ENCODE measurements around the gene APOC1.

The APOC1 gene

DNA sequence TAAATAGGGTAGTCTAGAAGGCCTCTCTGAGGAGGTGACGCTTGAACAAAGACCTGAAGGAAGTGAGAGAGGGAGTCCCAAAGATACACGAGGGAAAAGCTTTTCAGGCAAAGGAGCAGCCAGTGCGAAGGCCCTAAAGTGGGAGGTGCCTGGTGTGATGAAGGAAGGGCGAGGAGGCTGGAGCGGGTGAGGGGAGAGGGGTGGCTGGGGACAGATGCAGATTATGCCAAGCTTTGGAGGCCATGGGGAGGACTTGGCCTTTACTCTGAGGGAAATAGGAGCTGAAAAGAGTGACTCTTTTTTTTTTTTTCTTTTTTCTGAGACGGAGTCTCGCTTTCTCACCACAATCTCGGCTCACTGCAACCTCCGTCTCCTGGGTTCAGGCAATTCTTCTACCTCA lies 43.7 kb downstream of the APOC1 start:
- Histone ChIP-seq H3K27ac (no peak overlapping the region), H3K36me3 (peaks cover 22% of the 10 kb centered on the region), H3K4me3 (ENCODE audit: low read depth in 1 of 2, low read length in 1 of 2) (no peak overlapping the region), H3K9me3 (no peaks in the 10 kb centered on the region), H3K4me1 (ENCODE audit: control insufficient read depth in 1 of 2, insufficient read depth in 1 of 2, low read depth in 1 of 2, low read length in 1 of 2) (peaks cover 27 to 29% of the 10 kb centered on the region in 2 experiments), H3K27me3 (no peaks in the 10 kb centered on the region)
- TF ChIP-seq, protein P1, sequence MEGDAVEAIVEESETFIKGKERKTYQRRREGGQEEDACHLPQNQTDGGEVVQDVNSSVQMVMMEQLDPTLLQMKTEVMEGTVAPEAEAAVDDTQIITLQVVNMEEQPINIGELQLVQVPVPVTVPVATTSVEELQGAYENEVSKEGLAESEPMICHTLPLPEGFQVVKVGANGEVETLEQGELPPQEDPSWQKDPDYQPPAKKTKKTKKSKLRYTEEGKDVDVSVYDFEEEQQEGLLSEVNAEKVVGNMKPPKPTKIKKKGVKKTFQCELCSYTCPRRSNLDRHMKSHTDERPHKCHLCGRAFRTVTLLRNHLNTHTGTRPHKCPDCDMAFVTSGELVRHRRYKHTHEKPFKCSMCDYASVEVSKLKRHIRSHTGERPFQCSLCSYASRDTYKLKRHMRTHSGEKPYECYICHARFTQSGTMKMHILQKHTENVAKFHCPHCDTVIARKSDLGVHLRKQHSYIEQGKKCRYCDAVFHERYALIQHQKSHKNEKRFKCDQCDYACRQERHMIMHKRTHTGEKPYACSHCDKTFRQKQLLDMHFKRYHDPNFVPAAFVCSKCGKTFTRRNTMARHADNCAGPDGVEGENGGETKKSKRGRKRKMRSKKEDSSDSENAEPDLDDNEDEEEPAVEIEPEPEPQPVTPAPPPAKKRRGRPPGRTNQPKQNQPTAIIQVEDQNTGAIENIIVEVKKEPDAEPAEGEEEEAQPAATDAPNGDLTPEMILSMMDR (IDR thresholded peaks at IDR 0.05) = no peak

DNA sequence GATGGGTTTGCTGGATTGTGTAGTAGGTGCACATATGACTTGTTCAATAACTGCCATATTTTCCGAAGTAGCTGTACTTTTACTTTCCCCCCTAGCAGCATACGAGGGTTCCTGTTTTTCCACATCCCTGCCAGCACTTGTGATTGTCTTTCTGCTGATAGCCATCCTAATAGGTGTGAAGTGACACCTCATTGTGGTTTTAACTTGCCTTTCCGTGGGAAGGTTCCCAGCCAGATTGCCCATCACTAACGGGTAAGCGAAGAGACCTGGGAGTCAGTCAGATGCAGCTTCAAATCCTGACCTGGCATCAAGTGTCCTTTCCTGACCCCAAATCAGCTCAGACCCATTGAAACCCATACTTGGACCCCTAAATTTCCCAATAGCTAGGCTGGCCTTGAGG lies 45.3 kb downstream of the APOC1 start:
- peaks cover 36% of the 10 kb centered on the region for H3K36me3 ChIP-seq
- no peak overlapping the region for H3K27ac ChIP-seq
- H3K27me3 ChIP-seq = no peaks in the 10 kb centered on the region
- H3K4me1 ChIP-seq (ENCODE audit: control insufficient read depth in 1 of 2, insufficient read depth in 1 of 2, low read depth in 1 of 2, low read length in 1 of 2) = peaks cover 17% of the 10 kb centered on the region in 2 experiments
- H3K4me3 ChIP-seq (ENCODE audit: low read depth in 1 of 2, low read length in 1 of 2) = no peak overlapping the region
- TF ChIP-seq, protein P1 (IDR thresholded peaks at IDR 0.05) = no peak
- no peaks in the 10 kb centered on the region for H3K9me3 ChIP-seq

DNA sequence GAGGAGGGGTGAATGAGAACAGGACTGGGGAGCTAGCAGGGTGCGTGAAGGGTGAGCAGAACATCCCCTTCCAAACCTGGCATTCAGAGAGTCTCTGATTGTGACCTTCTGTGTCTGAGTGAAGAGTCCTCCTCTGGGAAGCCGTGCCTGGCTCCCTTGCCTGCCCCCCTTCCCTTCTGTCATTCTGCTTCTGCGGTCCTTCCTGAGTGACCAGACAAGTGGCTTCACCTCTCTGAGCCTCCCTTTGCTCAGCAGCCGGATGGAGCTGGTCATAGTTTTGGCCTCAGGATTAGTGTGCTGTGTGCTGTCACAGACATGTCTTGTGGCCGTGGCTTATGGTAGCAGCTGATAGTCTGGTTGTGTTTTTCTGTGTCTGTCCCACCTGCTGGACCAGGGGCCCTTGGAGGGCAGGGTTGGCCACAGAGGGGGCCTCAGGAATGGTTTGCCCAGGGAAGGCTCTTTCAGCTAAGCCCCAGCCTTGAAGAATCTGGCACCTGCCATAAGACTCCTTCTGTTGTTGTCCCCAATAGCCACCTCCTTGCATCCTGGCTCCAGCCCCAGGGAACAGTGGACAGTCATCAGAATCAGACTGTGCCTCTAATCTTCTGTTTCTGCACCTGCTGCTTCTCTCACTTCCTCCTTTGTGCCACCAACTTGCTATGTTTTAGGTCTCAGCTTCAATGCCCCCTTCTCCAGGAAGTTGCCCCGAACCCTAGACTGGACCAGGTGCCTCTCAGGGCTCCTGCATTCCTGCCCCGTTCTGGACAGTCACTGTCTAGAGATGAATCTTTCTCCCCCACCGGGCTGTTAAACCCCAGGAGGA lies 46.7 kb downstream of the APOC1 start:
- H3K4me1 ChIP-seq (ENCODE audit: control insufficient read depth in 1 of 2, insufficient read depth in 1 of 2, low read depth in 1 of 2, low read length in 1 of 2) = peaks cover 9% of the 10 kb centered on the region in 2 experiments
- peaks cover 48% of the 10 kb centered on the region for H3K36me3 ChIP-seq
- H3K9me3 ChIP-seq = no peaks in the 10 kb centered on the region
- no peaks in the 10 kb centered on the region for H3K27me3 ChIP-seq
- H3K27ac ChIP-seq = no peak overlapping the region
- TF ChIP-seq, protein P1 (IDR thresholded peaks at IDR 0.05) = no peak
- no peak overlapping the region for H3K4me3 ChIP-seq (ENCODE audit: low read depth in 1 of 2, low read length in 1 of 2)

DNA sequence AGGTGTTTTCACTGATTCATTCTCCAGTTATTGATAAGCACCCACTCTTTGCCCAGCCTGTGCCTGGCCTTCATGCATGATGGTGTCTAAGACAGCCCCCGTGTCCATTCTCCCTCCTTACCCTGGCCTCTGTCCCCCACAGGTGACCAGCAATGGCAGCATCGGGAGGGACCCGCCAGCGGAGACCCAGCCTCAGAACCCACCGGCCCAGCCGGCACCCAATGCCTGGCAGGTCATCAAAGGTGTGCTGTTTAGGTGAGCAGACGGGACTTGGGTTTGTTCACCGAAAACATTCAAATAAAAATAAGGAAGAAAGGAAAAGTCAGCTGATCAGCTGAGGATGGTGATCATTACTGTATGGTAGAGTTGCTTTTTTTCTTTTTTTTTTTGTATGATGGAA lies 47.4 kb downstream of the APOC1 start:
- no peak overlapping the region for H3K27ac ChIP-seq

DNA sequence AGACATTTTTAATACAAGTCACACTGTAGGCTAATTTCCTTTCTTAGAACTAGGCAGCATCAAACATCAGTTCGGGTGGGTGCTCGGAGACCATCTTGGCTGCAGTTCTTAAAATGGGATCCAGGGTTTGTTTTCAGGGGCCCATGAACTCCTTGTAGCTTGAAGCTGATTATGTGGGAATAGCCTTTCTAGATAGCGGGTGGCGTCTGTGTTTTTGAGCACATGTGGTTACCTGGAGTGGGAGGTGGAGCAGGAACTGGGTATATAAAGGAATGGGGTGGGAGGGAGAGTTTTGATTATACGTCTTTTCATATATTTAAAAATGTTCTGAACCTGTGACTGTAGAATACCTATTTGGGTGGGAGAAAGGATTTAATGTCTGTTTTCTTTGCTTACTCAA lies 53.7 kb downstream of the APOC1 start:
- Histone ChIP-seq H3K27me3 (no peaks in the 10 kb centered on the region), H3K27ac (no peak overlapping the region), H3K4me1 (ENCODE audit: control insufficient read depth in 1 of 2, insufficient read depth in 1 of 2, low read depth in 1 of 2, low read length in 1 of 2) (no peaks in the 10 kb centered on the region), H3K36me3 (peaks cover 50% of the 10 kb centered on the region), H3K9me3 (no peaks in the 10 kb centered on the region), H3K4me3 (ENCODE audit: low read depth in 1 of 2, low read length in 1 of 2) (no peak overlapping the region)
- TF ChIP-seq, protein P1 (IDR thresholded peaks at IDR 0.05) = no peak

More for the DNA sequence above, 47.4 kb downstream of the APOC1 start:
- Histone ChIP-seq H3K4me3 (ENCODE audit: low read depth in 1 of 2, low read length in 1 of 2) (no peak overlapping the region), H3K4me1 (ENCODE audit: control insufficient read depth in 1 of 2, insufficient read depth in 1 of 2, low read depth in 1 of 2, low read length in 1 of 2) (peaks cover 2% of the 10 kb centered on the region in 2 experiments), H3K36me3 (peaks cover 52% of the 10 kb centered on the region), H3K9me3 (no peaks in the 10 kb centered on the region), H3K27me3 (no peaks in the 10 kb centered on the region)
- TF ChIP-seq, protein P1 (IDR thresholded peaks at IDR 0.05) = no peak
